Measurements from ENCODE around the gene ANXA2R. TPM values are rescaled to one million over a fixed set of nuclear protein-coding genes. Genes with fewer than 3 reads are reported as not detected.
A peak's percentile ranks its signal among the peaks of the same experiment; 100 is the strongest.

The ANXA2R gene
- total and polyA plus RNA-seq, 2 of the 13 experiments (the other 11 are each of a cell fraction or from before 2014, with no cell fraction given) = 0.95 to 1.3 TPM

DNA sequence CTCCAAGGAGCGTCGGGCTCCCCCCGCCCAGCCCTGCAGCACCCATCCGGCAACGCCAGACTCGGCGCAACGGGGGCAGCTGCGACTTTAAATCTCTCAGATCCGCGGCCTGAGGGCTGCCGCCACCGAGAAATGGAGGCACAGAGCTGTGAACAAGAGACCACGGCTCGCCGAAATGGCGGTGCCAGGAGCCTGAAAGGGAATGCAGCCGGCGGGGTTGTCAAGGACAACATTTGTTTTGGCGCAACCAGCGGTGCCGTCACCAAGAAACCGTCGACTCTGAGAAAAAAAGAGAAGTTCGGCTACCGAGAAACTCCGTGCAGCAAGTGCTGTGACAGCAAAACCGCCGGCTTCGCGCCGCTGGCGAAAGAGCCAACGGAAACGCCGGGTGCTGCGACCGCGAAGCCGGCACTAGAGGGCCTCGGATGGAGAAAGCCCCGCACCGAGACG lies 2.1 kb upstream of the ANXA2R start (continued):
- TF ChIP-seq ZNF138 (CRISPR knock-in tag; IDR thresholded peaks at IDR 0.05; ENCODE audit: low read depth) (no peak), ZFAT (CRISPR knock-in tag; conservative IDR thresholded peaks at IDR 0.05) (peak; percentile 69; the same call in 1 of the 2 replicates), NBN (conservative IDR thresholded peaks at IDR 0.05) (no peak), MNT (IDR thresholded peaks at IDR 0.05) (0 out of 2 replicates have a peak, but pooled peaks have one; percentile 2), HDAC2 (CRISPR knock-in tag; IDR thresholded peaks at IDR 0.05) (0 out of 2 replicates have a peak, but pooled peaks have one; percentile 23), ZNF326 (CRISPR knock-in tag; IDR thresholded peaks at IDR 0.05; ENCODE audit: borderline replicate concordance) (no peak), TGIF2 (CRISPR knock-in tag; IDR thresholded peaks at IDR 0.05) (peak; percentile 65), ZNF768 (CRISPR knock-in tag; IDR thresholded peaks at IDR 0.05) (peak; percentile 72; the same call in 1 of the 2 replicates), ZKSCAN8 (CRISPR knock-in tag; IDR thresholded peaks at IDR 0.05; ENCODE audit: borderline replicate concordance) (0 out of 2 replicates have a peak, but pooled peaks have one; percentile 12), MEIS1 (CRISPR knock-in tag; IDR thresholded peaks at IDR 0.05; ENCODE audit: borderline replicate concordance) (no peak; the same call in 1 of the 2 replicates), MXD4 (CRISPR knock-in tag; IDR thresholded peaks at IDR 0.05) (no peak; the same call in 1 of the 2 replicates), ZNF558 (CRISPR knock-in tag; IDR thresholded peaks at IDR 0.05; ENCODE audit: borderline replicate concordance) (no peak), GMEB1 (CRISPR knock-in tag; IDR thresholded peaks at IDR 0.05; ENCODE audit: borderline replicate concordance) (peak; percentile 17; the same call in 1 of the 2 replicates), NFYB (CRISPR knock-in tag; IDR thresholded peaks at IDR 0.05) (no peak), MEIS2 (CRISPR knock-in tag; IDR thresholded peaks at IDR 0.05) (peak; percentile 59; the same call in 1 of the 2 replicates), ZNF850 (CRISPR knock-in tag; conservative IDR thresholded peaks at IDR 0.05) (no peak), TIGD3 (CRISPR knock-in tag; IDR thresholded peaks at IDR 0.05; ENCODE audit: borderline replicate concordance) (no peak; the same call in 1 of the 2 replicates), TP53 (CRISPR knock-in tag; conservative IDR thresholded peaks at IDR 0.05) (no peak), ZNF713 (CRISPR knock-in tag; IDR thresholded peaks at IDR 0.05) (no peak), SPEN (CRISPR knock-in tag; IDR thresholded peaks at IDR 0.05; ENCODE audit: low read depth) (peak; percentile 53; the same call in 1 of the 2 replicates), ZNF354B (CRISPR knock-in tag; IDR thresholded peaks at IDR 0.05) (peak; percentile 68; the same call in 1 of the 2 replicates), TEAD2 (CRISPR knock-in tag; IDR thresholded peaks at IDR 0.05) (peak; percentile 33; the same call in 1 of the 2 replicates), ZNF761 (CRISPR knock-in tag; conservative IDR thresholded peaks at IDR 0.05) (no peak)
